HEK293 (cell line): ENCODE data around the gene PREX1.

Experiments used
- CTCF ChIA-PET: fragments of 350-600 bp; formaldehyde crosslinking; extraction: SDS; loops from one replicate; lab custom pipeline; 2021; ENCODE audit warnings: antibody characterized with exemption; lab: Yijun Ruan, JAX
- POLR2A ChIA-PET: fragments of 300-600 bp; formaldehyde crosslinking; extraction: SDS; loops from one replicate; lab custom pipeline; 2020; ENCODE audit warnings: antibody characterized with exemption, inconsistent platforms; lab: Yijun Ruan, JAX
- H3K27ac ChIP-seq: fragments of 200-500 bp; sonication (Bioruptor generic); 2 replicates; pipeline ENCODE4 v1.5.1; 2014; ENCODE audit warnings: low read depth, low read length, control low read depth, inconsistent platforms; ENCODE audit errors: extremely low read depth
- H3K36me3 ChIP-seq, 2 experiments: fragments of 200-500 bp in 1 of 2; sonication (Bioruptor generic) in 1 of 2; 1 replicate in 1 of 2; 2 replicates in 1 of 2; pipeline ENCODE4 v1.5.1; 2014 to 2017; ENCODE audit warnings: inconsistent platforms in 2 of 2, low read length in 2 of 2; ENCODE audit not compliant: control insufficient read depth in 2 of 2, insufficient read depth in 1 of 2
- H3K4me1 ChIP-seq: fragments of 200-500 bp; sonication (Bioruptor generic); 2 replicates; pipeline ENCODE4 v1.5.1; 2014; ENCODE audit warnings: mild to moderate bottlenecking, low read length, inconsistent platforms; ENCODE audit not compliant: control insufficient read depth, insufficient read depth
- H3K4me3 ChIP-seq: 2 replicates; pipeline ENCODE4 v1.5.1; 2011; ENCODE audit warnings: low read depth, mild to moderate bottlenecking, control low read depth, low read length, moderate library complexity
- H3K9me3 ChIP-seq: fragments of 200-500 bp; sonication (Bioruptor generic); 2 replicates; pipeline ENCODE4 v1.5.1; 2014; ENCODE audit warnings: low read depth, low read length, inconsistent platforms; ENCODE audit not compliant: control insufficient read depth, insufficient read depth
- PRDM4 ChIP-seq: fragments of 450-650 bp; formaldehyde crosslinking; IDR thresholded peaks from 2 replicates; pipeline ENCODE4 v1.5.1; 2017; ENCODE audit warnings: missing biosample characterization, missing genetic modification characterization
- REPIN1 ChIP-seq: fragments of 450-650 bp; formaldehyde crosslinking; IDR thresholded peaks from 2 replicates; pipeline ENCODE4 v1.5.1; 2017; ENCODE audit warnings: missing biosample characterization, missing genetic modification characterization, low read depth
- SCRT1 ChIP-seq: fragments of 450-650 bp; formaldehyde crosslinking; IDR thresholded peaks from 2 replicates; pipeline ENCODE4 v1.5.1; 2016; ENCODE audit warnings: missing biosample characterization, missing genetic modification characterization, borderline replicate concordance
- SCRT2 ChIP-seq: fragments of 450-650 bp; formaldehyde crosslinking; IDR thresholded peaks from 2 replicates; pipeline ENCODE4 v1.5.1; 2016; ENCODE audit warnings: missing biosample characterization, missing genetic modification characterization
- SP2 ChIP-seq: fragments of 450-650 bp; formaldehyde crosslinking; IDR thresholded peaks from 2 replicates; pipeline ENCODE4 v1.5.1; 2016; ENCODE audit warnings: missing biosample characterization, missing genetic modification characterization
- ZBTB11 ChIP-seq: fragments of 450-650 bp; formaldehyde crosslinking; conservative IDR thresholded peaks from 2 replicates; pipeline ENCODE4 v1.5.1; 2016; ENCODE audit warnings: low read depth, missing biosample characterization, missing genetic modification characterization
- ZNF132 ChIP-seq: fragments of 450-650 bp; formaldehyde crosslinking; IDR thresholded peaks from 2 replicates; pipeline ENCODE4 v1.5.1; 2017; ENCODE audit warnings: missing biosample characterization, missing genetic modification characterization, borderline replicate concordance
- ZNF157 ChIP-seq: fragments of 450-650 bp; formaldehyde crosslinking; IDR thresholded peaks from 2 replicates; pipeline ENCODE4 v1.5.1; 2016; ENCODE audit warnings: missing biosample characterization, missing genetic modification characterization
- ZNF548 ChIP-seq: fragments of 450-650 bp; formaldehyde crosslinking; IDR thresholded peaks from 2 replicates; pipeline ENCODE4 v1.5.1; 2016; ENCODE audit warnings: missing biosample characterization, missing genetic modification characterization
- ZNF560 ChIP-seq: fragments of 450-650 bp; formaldehyde crosslinking; IDR thresholded peaks from 2 replicates; pipeline ENCODE4 v1.5.1; 2017; ENCODE audit warnings: missing biosample characterization, missing genetic modification characterization, borderline replicate concordance
- ZNF626 ChIP-seq: fragments of 450-650 bp; sonication (Bioruptor Pico); formaldehyde crosslinking; IDR thresholded peaks from 2 replicates; pipeline ENCODE4 v1.5.1; 2018; ENCODE audit warnings: missing biosample characterization, missing genetic modification characterization, inconsistent platforms
- ZNF792 ChIP-seq: fragments of 450-650 bp; formaldehyde crosslinking; IDR thresholded peaks from 2 replicates; pipeline ENCODE4 v1.5.1; 2016; ENCODE audit warnings: missing biosample characterization, missing genetic modification characterization
- ZSCAN18 ChIP-seq: fragments of 450-650 bp; formaldehyde crosslinking; IDR thresholded peaks from 2 replicates; pipeline ENCODE4 v1.5.1; 2016; ENCODE audit warnings: missing biosample characterization, missing genetic modification characterization
- TF ChIP-seq, protein P1 (sequence below): fragments of 450-650 bp; formaldehyde crosslinking; IDR thresholded peaks from 2 replicates; pipeline ENCODE4 v1.5.1; 2016; ENCODE audit warnings: missing biosample characterization, missing genetic modification characterization, low read depth

PREX1 gene

GRCh38 chr20:48648482-48649051 lies 179.2 kb downstream of the PREX1 start:
- Histone ChIP-seq H3K27ac (no peak overlapping the region), H3K4me3 (no peak overlapping the region), H3K4me1 (no peaks in the 10 kb centered on the region), H3K9me3 (no peaks in the 10 kb centered on the region), H3K36me3 (peaks cover 0 to 49% of the 10 kb centered on the region in 2 experiments; a peak in 1 of 3 replicates)
- POLR2A ChIA-PET, result no interaction called here
- CTCF ChIA-PET, result interaction anchor here (2.3 to 2.8 kb wide), 2 partner anchors 9 to 13 kb away, joined by 12 to 15 read pairs; no protein-coding TSS in a partner anchor
- no peak for TF ChIP-seq REPIN1 (tag by site-specific recombination)
- TF ChIP-seq, protein P1, sequence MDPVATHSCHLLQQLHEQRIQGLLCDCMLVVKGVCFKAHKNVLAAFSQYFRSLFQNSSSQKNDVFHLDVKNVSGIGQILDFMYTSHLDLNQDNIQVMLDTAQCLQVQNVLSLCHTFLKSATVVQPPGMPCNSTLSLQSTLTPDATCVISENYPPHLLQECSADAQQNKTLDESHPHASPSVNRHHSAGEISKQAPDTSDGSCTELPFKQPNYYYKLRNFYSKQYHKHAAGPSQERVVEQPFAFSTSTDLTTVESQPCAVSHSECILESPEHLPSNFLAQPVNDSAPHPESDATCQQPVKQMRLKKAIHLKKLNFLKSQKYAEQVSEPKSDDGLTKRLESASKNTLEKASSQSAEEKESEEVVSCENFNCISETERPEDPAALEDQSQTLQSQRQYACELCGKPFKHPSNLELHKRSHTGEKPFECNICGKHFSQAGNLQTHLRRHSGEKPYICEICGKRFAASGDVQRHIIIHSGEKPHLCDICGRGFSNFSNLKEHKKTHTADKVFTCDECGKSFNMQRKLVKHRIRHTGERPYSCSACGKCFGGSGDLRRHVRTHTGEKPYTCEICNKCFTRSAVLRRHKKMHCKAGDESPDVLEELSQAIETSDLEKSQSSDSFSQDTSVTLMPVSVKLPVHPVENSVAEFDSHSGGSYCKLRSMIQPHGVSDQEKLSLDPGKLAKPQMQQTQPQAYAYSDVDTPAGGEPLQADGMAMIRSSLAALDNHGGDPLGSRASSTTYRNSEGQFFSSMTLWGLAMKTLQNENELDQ (tag by site-specific recombination), result no peak
- TF ChIP-seq ZNF626, result no peak
- no peak for TF ChIP-seq ZBTB11 (tag by site-specific recombination)
- no peak for TF ChIP-seq SP2 (tag by site-specific recombination)
- no peak for TF ChIP-seq ZNF548
- no peak for TF ChIP-seq PRDM4 (tag by site-specific recombination)
- no peak for TF ChIP-seq ZNF157 (tag by site-specific recombination)
- TF ChIP-seq ZNF132 (tag by site-specific recombination), result no peak

DNA sequence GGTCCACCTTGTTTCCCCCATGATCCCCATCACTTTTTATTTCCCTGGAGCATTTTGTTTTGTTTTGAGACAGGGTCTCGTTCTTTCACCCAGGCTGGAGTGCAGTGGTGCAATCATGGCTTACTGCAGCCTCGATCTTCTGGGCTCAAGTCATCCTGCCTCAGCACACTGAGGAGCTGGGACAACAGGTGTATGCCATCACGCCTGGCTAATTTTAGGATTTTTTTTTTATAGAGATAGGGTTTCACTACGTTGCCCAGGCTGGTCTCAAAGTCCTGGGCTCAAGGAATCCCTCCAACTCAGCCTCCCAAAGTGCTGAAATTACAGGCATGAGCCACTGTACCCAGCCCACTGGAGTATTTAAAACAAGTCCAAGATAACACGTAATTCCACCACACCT lies 179.9 kb downstream of the PREX1 start:
- Histone ChIP-seq H3K27ac (no peak overlapping the region), H3K36me3 (peaks cover 0 to 47% of the 10 kb centered on the region in 2 experiments; a peak in 1 of 3 replicates), H3K4me1 (no peaks in the 10 kb centered on the region), H3K9me3 (no peaks in the 10 kb centered on the region), H3K4me3 (no peak overlapping the region)
- TF ChIP-seq SCRT2 (tag by site-specific recombination) (peak; percentile 77), ZNF560 (tag by site-specific recombination) (no peak)
- CTCF ChIA-PET, result interaction anchor here (0.6 to 2.8 kb wide), 4 partner anchors 10 to 842 kb away, joined by 4 to 15 read pairs (median 8); no protein-coding TSS in a partner anchor
- POLR2A ChIA-PET, result no interaction called here

DNA sequence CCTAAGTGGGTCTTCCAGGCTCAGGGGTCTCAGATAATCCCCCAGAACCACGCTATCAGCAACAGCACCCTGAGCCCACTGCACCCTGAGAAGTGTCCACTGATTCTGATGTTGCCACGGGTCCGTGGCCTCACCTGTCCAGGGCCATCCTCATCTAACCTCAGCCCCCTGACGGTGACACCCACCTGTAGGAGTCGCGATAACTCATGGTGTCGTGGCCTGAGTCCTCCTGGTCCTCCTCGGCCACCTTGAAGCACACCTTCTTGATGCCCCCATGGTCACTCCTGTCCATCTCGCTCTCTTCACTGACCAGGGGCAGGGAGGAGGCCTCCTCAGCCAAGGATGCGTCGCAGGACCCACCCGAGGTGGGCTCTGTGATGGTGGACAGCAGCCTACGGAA lies 182.1 kb downstream of the PREX1 start:
- Histone ChIP-seq H3K36me3 (peaks cover 0 to 38% of the 10 kb centered on the region in 2 experiments; a peak in 1 of 3 replicates), H3K9me3 (no peaks in the 10 kb centered on the region), H3K4me1 (no peaks in the 10 kb centered on the region), H3K4me3 (no peak overlapping the region), H3K27ac (no peak overlapping the region)
- ChIA-PET POLR2A (no interaction called here), CTCF (no interaction called here)
- TF ChIP-seq ZNF792 (no peak), SCRT2 (tag by site-specific recombination) (peak; percentile 68), SCRT1 (0 out of 2 replicates have a peak, but pooled peaks have one; percentile 29), ZSCAN18 (tag by site-specific recombination) (no peak)
